ENCODE data around the gene GPRC5D. TPM values are rescaled to one million over a fixed set of nuclear protein-coding genes. Genes with fewer than 3 reads are reported as not detected.
A peak's percentile ranks its signal among the peaks of the same experiment; 100 is the strongest.

Gene GPRC5D
- total and polyA plus RNA-seq, 9 of the 15 experiments (the other 6 are each of a cell fraction or from before 2014, with no cell fraction given): 1.0 to 1.1 TPM; not detected in 7

DNA sequence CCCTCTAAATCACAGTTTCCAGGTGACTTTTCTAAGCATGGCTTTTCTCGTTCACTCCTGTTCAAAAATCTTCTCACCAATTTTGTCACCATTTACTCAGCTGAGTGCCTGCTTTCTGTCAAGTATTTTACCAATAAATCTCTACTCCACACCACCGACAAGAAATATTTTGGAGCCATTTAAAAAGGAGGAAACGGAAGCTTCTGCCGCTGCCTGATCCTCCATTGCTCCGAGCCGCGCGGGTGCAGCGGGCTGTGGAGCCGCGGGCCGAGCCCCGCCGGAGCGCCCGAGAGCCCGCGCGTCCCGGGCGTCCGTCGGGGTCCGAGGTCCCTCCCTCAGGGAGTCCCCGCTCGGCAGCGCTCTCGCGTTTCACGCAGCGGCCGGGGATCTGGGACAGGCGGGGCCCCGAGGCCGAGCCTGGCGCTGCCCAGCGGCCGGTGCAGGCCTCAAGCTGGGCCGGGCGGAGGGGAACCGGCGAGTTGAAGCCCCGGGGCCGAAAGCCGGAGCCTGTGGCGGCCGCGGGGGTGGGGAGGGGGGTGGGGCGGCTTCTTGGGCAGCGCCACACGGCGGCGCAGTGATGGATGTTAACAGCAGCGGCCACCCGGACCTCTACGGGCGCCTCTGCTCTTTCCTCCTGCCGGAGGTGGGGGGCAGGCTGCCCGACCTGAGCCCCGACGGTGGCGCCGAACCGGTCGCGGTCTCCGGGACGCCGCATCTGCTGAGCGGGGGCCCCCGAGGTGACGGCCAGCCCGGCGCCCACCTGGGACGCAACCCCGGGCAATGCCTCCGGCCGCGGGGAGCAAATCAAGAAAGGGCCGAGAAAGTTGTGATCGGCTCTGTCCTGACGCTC, 49.2 kb upstream of the GPRC5D start (continued):
- TF ChIP-seq, protein P1, sequence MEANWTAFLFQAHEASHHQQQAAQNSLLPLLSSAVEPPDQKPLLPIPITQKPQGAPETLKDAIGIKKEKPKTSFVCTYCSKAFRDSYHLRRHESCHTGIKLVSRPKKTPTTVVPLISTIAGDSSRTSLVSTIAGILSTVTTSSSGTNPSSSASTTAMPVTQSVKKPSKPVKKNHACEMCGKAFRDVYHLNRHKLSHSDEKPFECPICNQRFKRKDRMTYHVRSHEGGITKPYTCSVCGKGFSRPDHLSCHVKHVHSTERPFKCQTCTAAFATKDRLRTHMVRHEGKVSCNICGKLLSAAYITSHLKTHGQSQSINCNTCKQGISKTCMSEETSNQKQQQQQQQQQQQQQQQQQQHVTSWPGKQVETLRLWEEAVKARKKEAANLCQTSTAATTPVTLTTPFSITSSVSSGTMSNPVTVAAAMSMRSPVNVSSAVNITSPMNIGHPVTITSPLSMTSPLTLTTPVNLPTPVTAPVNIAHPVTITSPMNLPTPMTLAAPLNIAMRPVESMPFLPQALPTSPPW (CRISPR knock-in tag; IDR thresholded peaks at IDR 0.05): peak; percentile 22; the same call in 1 of the 2 replicates
- TF ChIP-seq MCM2 (IDR thresholded peaks at IDR 0.05; ENCODE audit: low read depth) (no peak), CHCHD3 (CRISPR knock-in tag; IDR thresholded peaks at IDR 0.05) (no peak)
- TF ChIP-seq, protein P2, sequence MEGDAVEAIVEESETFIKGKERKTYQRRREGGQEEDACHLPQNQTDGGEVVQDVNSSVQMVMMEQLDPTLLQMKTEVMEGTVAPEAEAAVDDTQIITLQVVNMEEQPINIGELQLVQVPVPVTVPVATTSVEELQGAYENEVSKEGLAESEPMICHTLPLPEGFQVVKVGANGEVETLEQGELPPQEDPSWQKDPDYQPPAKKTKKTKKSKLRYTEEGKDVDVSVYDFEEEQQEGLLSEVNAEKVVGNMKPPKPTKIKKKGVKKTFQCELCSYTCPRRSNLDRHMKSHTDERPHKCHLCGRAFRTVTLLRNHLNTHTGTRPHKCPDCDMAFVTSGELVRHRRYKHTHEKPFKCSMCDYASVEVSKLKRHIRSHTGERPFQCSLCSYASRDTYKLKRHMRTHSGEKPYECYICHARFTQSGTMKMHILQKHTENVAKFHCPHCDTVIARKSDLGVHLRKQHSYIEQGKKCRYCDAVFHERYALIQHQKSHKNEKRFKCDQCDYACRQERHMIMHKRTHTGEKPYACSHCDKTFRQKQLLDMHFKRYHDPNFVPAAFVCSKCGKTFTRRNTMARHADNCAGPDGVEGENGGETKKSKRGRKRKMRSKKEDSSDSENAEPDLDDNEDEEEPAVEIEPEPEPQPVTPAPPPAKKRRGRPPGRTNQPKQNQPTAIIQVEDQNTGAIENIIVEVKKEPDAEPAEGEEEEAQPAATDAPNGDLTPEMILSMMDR (IDR thresholded peaks at IDR 0.05 in 2 of 3, conservative IDR thresholded peaks at IDR 0.05 in 1 of 3; ENCODE audit: insufficient read depth in 2 of 3, low read depth in 1 of 3, low read length in 3 of 3): peak in 1 of 3 experiments; percentile 20; a peak in 1 of 6 replicates

DNA sequence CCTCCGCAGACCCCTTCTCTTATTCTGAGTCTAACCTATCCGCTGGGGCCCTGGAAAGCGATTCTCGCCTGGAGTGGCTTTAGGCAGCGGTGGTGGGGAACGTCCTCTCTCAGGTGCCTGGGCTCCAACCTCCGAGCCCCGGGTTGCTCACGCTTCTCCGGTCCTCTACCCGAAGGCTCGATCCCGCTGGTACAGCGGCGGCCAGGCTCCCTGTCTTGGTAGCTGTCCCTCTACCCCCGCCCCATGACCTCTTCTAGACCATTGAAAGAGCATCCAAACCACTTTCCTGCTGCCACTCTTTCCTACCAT, 48.6 kb upstream of the GPRC5D start:
- no peak for TF ChIP-seq DNMT1 (IDR thresholded peaks at IDR 0.05)
- TF ChIP-seq POLR2G (IDR thresholded peaks at IDR 0.05; ENCODE audit: low read depth, low read length): 0 out of 2 replicates have a peak, but pooled peaks have one; percentile 9
- in situ Hi-C loops (cut with MboI) (loop anchor here (25.0 kb wide), 1 partner anchor 212 kb away; no protein-coding TSS in a partner anchor), intact Hi-C loops (cut with micrococcal nuclease) (no loop called here)
- CTCF ChIA-PET (ENCODE audit: low intra/inter-chr PET ratio): no interaction called here
- BruUV-seq (replicated peaks): no TSS peak
- POLR2A ChIA-PET: interaction anchor here (0.6 to 1.0 kb wide), 3 partner anchors 17 to 233 kb away, joined by 3 to 4 read pairs (median 3); no protein-coding TSS in a partner anchor
- Histone ChIP-seq H3K79me2 (ENCODE audit: control insufficient read depth, insufficient read depth, low read length) (no peaks in the 10 kb centered on the region), H3K4me1 (replicated peaks in 1 of 2; ENCODE audit: control insufficient read depth in 2 of 2, insufficient read depth in 2 of 2, low read length in 2 of 2) (peaks cover 6 to 22% of the 10 kb centered on the region in 2 experiments; a peak in 4 of 5 replicates), H3K9me1 (ENCODE audit: control insufficient read depth, insufficient read depth, low read length) (no peaks in the 10 kb centered on the region), H2AFZ (ENCODE audit: low read depth, low read length) (peak overlapping the region; percentile 55; the same call in 1 of the 2 replicates), H3K4me2 (ENCODE audit: insufficient read depth, low read length) (peak overlapping the region; percentile 62), H3K4me3 (peak overlapping the region; percentile 59), H3K9me3 (replicated peaks; ENCODE audit: control insufficient read depth, insufficient read depth, low read depth, low read length) (no peaks in the 10 kb centered on the region), H3K27ac (ENCODE audit: extremely low read depth, low read depth, low read length) (no peak overlapping the region), H3K36me3 (ENCODE audit: control insufficient read depth, insufficient read depth, low read length) (no peaks in the 10 kb centered on the region), H3K9ac (ENCODE audit: insufficient read depth in 1 of 2, low read depth in 2 of 2, low read length in 2 of 2) (peak overlapping the region in 1 of 2 experiments; percentile 84; a peak in 2 of 4 replicates), H4K20me1 (replicated peaks; ENCODE audit: control insufficient read depth, insufficient read depth, low read length) (0 out of 2 replicates have a peak, but pooled peaks cover 5% of the 10 kb centered on the region), H3K27me3 (ENCODE audit: control insufficient read depth in 2 of 2, insufficient read depth in 2 of 2, low read length in 2 of 2) (no peaks in the 10 kb centered on the region)
- DNase-seq (ENCODE audit: extremely low read depth in 1 of 4, low spot score in 3 of 4) (no peak), ATAC-seq (peak; percentile 47), FAIRE-seq (no peak)
- 22% methylated on average over 10 of the region's 16 CpGs for WGBS (ENCODE audit: insufficient coverage, low coverage, missing lambda C conversion rate)
